Anterior cingulate cortex (tissue), 58 donors: ENCODE results near the gene ELANE.

ENCODE experiments used
- DNase-seq, 58 donors: peaks; one replicate each; lab custom pipeline; 2025; lab: John Stamatoyannopoulos, UW

Gene ELANE

DNA sequence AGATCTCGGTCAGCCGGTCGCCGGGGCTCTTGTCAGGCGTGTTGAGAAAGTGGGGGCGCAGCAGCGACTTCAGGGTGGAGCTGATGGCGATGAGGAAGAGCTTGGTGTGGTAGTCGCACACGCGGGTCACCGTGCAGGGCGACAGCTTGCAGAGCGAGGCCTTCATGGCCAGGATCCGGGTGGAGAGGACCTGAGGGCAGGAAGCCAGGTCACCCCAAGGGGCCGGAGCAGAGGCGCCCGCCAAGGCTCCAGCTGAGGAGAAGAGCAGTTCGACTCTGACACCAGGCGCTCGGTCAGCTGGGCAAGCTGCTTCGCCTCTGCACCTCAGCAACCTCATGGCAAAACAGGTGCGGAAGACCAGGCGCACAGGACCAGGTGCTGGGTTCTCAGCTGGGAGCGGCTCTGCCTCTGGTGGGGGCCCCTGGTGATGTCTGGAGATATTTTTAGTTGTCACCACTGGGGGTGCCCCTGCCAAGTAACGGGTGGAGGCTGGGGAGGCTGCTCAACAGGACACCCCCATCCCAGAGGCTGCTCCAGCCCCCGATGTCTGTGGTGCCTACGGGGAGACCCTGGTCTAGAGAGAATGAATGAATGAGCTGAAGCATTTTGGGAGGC is 23.3 kb downstream of the ELANE start:
- no peak for DNase-seq

DNA sequence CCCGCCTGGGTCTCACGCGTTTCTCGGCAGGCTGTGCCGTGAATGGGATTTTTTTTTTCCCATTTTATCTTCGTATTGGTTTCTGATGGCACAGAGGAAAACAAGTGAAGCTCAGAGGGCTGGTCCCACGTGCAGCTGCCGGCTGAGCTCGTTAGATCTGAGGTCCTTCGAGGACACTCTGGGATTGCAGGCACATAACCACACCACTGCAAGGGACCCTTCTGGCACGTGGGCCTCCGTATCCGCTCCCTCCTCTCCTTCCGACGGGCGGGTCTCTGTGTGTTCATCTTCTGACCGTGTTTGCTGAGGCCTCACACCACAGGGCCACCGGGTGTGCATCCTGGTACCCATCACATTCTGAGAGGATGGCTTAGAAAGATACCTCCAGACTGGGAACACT is 24.0 kb downstream of the ELANE start:
- DNase-seq = peak in 4 of 58 donors; percentile 14 to 29 (median 21)

DNA sequence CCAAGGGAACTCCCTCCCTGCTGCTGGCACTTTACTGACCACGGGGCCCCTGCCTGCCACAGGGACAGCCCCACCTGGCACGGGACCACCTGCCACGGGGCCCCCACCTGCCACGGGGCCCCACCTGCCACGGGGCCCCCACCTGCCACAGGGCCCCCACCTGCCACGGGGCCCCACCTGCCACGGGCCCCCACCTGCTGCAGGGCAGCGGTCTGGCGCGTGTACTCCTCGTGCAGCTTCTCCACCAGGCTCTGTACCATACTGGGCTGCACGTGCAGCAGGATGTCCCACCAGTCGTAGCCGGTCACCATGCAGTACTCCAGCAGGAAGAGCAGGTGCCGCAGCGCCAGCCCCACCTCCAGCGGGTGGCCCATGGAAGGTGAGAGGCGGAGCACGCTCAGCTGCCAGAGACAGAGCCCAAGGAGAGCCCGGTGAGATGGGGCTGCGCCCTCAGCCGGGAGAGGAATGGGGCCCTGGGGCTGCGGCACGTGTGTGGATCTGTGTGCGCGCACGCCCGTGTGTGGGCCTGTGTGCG is 24.7 kb downstream of the ELANE start:
- DNase-seq = no peak

DNA sequence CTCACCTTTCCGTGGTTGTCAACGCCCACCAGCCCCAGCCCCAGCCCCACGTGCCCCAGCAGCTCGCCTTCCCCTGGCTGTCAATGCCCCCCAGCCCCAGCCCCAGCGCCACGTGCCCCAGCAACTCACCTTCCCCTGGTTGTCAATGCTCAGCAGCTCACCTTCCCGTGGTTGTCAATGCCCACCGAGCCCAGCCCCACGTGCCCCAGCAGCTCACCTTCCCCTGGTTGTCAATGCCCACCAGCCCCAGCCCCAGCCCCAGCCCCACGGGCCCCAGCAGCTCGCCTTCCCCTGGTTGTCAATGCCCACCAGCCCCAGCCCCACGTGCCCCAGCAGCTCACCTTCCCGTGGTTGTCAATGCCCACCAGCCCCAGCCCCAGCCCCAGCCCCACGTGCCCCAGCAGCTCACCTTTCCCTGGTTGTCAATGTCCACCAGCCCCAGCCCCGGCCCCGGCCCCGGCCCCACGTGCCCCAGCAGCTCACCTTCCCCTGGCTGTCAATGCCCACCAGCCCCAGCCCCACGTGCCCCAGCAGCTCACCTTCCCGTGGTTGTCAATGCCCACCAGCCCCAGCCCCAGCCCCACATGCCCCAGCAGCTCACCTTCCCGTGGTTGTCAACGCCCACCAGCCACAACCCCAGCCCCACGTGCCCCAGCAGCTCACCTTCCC is 26.0 kb downstream of the ELANE start:
- peak in 1 of 58 donors; percentile 14 for DNase-seq

DNA sequence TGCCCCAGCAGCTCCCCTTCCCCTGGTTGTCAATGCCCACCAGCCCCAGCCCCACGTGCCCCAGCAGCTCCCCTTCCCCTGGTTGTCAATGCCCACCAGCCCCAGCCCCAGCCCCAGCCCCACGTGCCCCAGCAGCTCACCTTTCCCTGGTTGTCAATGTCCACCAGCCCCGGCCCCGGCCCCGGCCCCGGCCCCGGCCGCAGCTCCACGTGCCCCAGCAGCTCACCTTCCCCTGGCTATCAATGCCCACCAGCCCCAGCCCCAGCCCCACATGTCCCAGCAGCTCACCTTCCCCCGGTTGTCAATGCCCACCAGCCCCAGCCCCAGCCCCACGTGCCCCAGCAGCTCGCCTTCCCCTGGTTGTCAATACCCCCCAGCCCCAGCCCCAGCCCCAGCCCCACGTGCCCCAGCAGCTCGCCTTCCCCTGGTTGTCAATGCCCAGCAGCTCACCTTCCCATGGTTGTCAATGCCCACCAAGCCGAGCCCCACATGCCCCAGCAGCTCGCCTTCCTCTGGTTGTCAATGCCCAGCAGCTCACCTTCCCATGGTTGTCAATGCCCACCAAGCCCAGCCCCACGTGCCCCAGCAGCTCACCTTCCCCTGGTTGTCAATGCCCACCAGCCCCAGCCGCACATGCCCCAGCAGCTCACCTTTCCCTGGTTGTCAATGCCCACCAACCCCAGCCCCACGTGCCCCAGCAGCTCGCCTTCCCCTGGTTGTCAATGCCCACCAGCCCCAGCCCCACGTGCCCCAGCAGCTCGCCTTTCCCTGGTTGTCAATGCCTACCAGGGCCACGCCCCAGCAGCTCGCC is 26.9 kb downstream of the ELANE start:
- DNase-seq = peak in 3 of 58 donors; percentile 21 to 42 (median 24)

DNA sequence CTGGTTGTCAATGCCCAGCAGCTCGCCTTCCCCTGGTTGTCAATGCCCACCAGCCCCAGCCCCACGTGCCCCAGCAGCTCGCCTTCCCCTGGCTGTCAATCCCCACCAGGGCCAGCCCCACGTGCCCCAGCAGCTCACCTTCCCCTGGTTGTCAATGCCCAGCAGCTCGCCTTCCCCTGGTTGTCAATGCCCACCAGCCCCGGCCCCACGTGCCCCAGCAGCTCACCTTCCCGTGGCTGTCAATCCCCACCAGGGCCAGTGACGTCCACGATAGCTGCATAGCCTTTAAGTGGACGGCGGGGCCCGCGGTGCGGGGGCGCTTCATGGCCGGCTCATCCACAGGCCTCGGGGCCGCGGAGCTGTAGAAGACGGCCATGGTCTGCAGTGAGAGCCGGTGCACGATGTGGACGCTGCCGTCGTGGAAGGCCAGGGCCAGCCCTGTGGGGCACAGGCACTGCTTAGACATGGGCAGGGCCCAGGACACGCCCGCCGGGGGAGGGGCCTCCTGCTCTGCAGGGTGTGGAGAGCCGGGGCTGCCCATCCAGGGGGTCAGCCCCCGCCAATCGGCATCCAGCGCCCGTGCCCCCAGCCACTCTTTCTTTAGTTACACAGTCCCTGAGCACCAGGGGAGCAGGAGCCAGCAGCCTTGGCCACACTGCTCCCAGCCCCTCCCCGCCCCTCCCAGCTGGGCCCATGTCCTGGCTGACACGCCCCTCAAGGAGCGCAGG is 27.8 kb downstream of the ELANE start:
- peak in 3 of 58 donors; percentile 9 to 28 (median 23) for DNase-seq

DNA sequence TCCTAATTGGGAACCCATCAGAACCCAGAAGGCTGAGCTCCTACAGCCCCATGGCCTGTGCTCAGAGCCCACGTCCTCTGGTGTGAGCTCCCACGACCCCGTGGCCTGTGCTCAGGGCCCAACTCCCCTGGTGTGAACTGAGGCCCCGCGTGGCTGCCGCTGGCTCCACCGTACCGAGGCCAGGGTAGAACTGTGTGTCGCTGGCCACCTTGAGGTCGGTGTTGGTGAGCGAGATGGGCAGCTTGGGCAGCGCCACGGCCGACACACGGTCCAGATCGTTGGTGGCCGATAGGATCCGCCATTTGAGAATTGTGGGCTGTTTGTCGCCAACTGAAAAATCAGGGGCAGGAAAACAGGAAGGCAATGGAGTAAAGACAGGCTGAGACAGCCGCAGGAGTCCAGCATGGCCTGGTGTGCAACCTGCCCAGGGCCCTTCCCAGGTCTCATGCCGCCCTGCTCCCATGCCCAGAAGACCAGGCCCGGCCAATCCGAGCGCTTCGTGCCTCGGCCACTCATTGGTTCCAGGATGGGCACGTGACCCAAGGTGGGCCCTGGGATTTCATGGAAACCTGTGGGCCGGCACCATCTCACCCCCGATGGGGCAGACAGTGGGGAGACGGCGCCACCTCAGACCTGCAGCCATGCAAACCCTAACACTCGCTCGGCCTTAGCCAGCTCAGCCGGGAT is 29.4 kb downstream of the ELANE start:
- no peak for DNase-seq

DNA sequence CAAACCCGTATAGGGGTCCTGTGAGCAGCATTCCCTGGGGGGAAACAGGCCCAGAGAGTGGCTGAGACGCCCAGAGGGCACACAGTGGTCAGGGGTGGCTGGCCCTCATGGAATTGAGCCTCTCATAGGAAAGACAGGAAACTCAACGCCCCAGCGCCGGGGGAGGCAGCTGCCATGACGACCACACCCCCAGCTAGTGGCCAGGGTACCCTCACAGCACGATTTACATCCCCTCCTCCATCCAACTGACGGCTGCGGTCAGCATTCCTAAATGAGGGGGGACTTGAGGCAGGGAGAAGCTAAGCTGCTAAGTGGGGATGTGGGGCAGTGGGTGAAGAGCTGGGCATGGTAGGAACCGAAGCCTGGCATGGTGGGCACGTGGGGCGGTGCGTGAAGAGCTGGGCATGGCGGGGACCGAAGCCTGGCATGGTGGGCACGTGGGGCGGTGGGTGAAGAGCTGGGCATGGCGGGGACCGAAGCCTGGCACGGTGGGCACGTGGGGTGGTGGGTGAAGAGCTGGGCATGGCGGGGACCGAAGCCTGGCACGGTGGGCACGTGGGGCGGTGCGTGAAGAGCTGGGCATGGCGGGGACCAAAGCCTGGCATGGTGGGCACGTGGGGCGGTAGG is 30.9 kb downstream of the ELANE start:
- DNase-seq = no peak

DNA sequence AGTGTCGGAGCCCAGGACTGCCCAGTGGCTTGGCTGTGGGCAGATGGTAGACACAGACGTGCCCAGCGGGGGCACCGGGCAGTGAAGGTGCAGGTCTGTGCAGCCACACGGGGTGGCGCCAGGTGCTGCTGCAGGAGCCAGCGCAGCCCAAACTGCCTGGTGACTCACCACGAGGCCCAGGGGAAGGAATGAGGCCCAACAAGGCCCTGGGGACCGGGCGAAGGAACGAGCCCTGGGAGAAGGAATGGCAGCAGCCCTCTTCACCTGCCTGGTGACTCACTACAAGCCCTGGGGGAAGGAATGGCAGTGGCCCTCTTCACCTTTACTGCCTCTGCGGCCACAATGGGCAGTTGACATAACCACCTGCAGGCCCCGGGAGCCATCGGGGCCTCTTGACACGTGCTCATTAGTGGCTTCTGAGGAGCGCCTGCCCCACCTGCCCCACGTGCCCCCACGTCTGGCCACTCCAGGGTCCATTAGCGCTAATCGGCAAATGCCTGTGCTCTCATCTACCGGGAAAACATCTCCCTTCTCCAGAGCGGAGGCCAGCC is 31.6 kb downstream of the ELANE start:
- DNase-seq = no peak

DNA sequence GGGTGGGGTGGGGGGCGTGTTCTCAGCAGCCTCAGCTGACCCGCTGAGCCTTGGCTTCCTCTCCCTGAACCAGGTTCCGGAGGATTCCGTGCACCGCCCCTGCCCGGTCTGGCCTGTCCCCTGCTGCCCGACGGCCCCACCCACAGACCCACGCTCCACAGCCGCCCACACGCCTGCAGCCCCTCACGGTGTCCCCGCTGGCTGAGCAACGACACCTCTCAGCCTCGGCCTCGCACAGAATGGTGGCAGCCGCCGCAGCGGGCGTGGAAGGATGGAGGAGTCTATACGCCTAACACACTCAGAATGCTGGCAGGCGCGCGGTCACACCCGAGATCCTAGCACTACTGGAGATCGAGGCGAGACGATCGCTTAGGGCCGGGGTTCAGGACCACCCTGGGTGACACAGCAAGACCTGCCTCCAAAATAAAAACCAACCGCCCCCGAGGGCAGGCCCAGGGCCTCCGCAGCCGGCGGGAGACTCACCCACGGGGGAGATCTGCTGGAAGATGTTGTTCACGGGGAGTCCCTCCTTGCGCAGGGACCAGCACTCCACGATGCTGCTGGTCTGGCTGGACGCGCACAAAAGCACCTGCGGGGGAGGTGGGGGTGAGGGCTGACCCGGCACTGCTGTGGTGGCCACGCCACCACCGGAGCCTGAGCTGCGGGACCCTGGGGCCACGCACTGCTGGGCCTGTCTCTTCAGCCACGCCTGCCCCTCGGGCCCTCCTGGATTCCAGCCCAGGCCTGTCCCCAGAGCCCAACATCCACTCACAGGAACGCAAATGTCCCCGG is 32.5 kb downstream of the ELANE start:
- DNase-seq = no peak

DNA sequence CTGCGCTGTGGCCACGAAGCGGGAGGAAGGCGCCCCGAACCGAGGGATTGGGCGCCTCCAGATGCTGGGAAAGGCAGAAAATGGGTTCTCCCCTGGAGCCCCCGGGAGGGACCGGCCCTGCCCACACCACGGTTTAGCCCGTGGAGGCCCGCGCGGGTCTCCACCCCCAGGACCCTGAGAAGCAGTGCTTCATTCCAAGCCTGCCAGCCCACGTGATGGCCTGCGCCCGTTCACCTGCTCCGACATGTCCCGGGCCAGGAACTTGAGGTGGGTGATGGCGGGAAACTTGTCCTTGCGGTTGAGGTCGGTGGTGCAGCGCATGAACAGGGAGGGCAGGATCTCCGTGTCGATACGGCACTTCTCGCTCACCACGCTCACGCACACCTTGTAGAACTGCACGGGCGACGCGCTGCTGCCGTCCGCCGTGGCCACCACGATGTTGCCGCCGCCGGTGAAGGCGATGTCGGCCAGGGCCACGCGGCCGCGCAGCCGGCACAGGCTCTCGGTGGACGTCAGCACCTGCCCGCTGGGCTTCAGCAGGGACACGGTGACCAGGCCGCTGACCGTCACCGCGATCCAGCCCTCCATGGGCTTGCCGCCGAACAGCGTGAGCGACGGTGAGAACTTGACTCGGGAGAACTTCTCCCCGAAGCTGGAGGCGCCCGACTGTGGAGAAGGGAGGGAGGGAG is 33.6 kb downstream of the ELANE start:
- DNase-seq = no peak

DNA sequence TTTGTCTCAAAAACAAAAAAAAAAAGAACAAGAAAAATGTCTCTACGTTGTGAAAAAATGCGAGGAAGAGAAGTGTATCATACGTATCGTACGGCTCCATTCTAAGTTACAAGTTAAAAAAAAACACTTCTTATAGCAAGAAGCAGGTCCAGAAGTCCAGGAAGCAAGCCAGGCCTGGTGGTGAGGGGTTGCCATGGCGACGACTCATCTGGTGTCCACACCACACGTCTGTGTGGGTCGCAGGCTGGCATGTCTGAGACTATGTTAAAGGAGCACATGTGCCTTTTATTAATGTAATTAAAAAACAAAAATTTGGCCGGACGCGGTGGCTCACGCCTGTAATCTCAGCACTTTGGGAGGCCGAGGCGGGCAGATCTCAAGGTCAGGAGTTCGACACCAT is 35.0 kb downstream of the ELANE start:
- peak in 24 of 58 donors; percentile 11 to 80 (median 44) for DNase-seq

DNA sequence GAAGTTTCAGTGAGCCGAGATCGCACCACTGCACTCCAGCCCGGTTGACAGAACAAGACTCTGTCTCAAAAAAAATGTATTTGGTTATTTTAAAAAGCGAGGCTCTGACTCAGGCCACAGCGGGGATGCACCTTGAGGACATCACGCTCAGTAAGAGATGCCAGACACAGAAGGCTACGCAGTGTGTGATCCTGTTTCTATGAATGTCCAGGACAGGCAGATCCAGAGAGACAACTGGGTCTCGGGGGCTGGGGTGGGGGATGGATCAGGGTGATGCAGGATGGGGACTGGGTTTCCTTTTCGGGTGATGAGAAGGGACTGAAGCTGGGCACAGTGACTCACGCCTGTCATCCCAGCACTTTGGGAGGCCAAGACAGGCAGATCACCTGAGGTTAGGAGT is 35.5 kb downstream of the ELANE start:
- peak in 4 of 58 donors; percentile 9 to 27 (median 20) for DNase-seq

DNA sequence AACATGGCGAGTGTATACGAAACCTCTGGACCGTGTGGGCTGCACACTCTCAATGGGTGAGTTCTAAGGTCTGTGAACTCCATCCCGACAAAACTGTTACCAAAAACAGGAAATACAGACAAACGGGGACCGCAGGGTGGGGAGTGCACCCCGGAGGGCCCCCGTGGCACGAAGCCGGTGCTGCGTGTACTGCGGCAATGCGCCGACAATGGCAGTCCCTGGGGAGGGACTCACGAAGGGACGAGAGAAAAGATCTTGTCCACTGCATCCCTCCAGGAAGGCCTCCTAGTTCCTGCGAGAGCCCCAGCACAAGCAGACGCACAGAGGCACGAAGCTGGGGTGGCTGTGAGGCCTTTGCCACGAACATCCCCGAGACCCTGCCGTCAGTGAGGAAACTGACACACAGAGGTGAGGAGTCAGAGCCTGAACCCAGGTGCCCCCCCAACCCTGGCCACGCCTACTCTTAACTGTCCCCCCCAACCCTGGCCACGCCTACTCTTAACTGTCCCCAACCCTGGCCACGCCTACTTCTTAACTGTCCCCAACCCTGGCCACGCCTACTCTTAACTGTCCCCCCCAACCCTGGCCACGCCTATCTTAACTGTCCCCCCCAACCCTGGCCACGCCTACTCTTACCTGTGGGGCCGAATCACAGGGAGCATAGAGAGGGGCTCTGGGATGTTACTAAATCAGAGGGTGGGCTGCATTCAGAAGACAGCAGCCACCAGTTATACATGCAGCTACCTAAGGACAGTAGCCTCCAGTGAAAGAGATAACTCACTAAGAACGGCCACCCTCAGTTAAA is 36.7 kb downstream of the ELANE start:
- no peak for DNase-seq

DNA sequence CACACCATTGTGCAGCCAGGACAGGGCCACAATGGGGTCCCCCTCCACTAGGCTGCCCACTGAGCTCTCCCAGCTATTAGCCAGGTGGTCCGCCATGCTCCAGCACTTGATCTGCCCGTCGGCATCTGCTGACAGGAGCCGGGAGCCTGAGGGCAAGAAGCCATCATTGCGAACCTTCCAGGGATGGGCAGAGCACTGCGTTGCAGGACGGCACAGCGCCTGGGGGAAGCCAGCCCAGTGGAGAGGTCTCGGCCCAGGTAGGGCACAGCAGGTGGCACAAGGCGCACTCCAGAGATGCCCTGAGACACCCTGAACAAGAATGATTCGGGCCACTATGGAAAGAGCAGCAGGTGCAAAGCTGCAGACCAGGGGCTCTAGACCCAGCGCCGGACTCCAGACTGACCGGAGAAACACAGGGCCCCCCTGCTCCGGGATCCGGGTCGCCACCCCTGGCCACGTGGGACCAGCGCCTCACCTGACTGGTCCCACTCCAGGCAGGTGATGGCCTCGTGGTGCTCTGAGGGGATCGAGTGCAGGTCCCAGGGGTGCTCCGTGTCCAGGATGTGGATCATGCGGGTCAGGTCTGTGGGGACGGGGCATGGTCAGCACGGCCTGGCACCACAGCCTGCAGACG is 37.7 kb downstream of the ELANE start:
- DNase-seq = no peak

DNA sequence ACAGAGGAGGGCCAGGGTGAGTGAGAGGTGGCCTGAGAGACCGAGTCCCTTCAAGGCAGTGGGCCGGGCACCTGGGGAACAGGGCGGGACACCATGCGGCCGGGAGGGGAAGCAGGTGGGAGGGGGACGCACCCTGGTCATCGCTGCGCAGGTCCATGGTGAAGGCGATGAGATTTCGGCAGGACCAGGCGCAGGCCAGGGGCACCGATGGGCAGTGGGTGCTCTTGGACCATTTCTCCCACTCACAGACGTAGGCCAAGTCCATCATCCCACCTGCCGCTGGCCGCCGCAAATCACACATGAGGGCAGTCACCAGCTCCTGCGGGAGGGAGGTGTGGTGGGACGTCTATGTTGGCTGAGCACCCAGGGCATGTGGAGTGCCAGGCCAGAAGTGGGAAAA is 38.7 kb downstream of the ELANE start:
- no peak for DNase-seq
